Endothelial cell (in vitro differentiated cells): Measurements from ENCODE around the gene RBMS3. TPM values are rescaled to one million over a fixed set of nuclear protein-coding genes. Genes with fewer than 3 reads are reported as not detected.

Source experiments
- DNase-seq: peaks from one replicate; pipeline ENCODE4 v3.0.0; 2021; ENCODE audit warnings: low spot score
- H3K27ac Mint-ChIP-seq: one replicate; pipeline ENCODE4 v1.8.0; 2021; ENCODE audit warnings: mixed read lengths, inconsistent platforms; ENCODE audit not compliant: unreplicated experiment
- H3K27me3 Mint-ChIP-seq: one replicate; pipeline ENCODE4 v1.8.0; 2021; ENCODE audit warnings: mild to moderate bottlenecking, moderate library complexity, mixed read lengths, inconsistent platforms; ENCODE audit not compliant: unreplicated experiment
- H3K36me3 Mint-ChIP-seq: one replicate; pipeline ENCODE4 v1.8.0; 2021; ENCODE audit warnings: mild to moderate bottlenecking, low read depth, mixed read lengths, inconsistent platforms; ENCODE audit not compliant: unreplicated experiment
- H3K4me1 Mint-ChIP-seq: one replicate; pipeline ENCODE4 v1.8.0; 2021; ENCODE audit warnings: mild to moderate bottlenecking, mixed read lengths, inconsistent platforms; ENCODE audit not compliant: unreplicated experiment
- H3K4me3 Mint-ChIP-seq: one replicate; pipeline ENCODE4 v1.8.0; 2021; ENCODE audit warnings: mild to moderate bottlenecking, mixed read lengths, inconsistent platforms; ENCODE audit not compliant: unreplicated experiment
- H3K9me3 Mint-ChIP-seq: one replicate; pipeline ENCODE4 v1.8.0; 2021; ENCODE audit warnings: mixed read lengths, inconsistent platforms; ENCODE audit not compliant: unreplicated experiment
- CTCF ChIP-seq: fragments of 200-600 bp; sonication (generic); IDR thresholded peaks from one replicate; pipeline ENCODE4 v1.5.0; 2021; ENCODE audit warnings: antibody characterized with exemption; ENCODE audit not compliant: unreplicated experiment
- total RNA-seq: library from RNA; stranded (reverse); fragmentation: NEBNext Ultra II Directional; extraction: Animal tissue kit (Norgen Biotek cat#: 25700); gene quantifications from one replicate; pipeline ENCODE4 v1.2.1, GENCODE V29; 2021; ENCODE audit not compliant: unreplicated experiment

RBMS3 gene
- total RNA-seq, 1 donor from 2014 or later = 30.9 TPM

GRCh38 chr3:29410660-29411405 lies 130.0 kb downstream of the RBMS3 start:
- no peak for TF ChIP-seq CTCF
- DNase-seq = no peak
- Mint-ChIP-seq H3K27ac (no peak overlapping the region), H3K36me3 (no peaks in the 10 kb centered on the region), H3K9me3 (no peaks in the 10 kb centered on the region), H3K27me3 (peaks cover 1% of the 10 kb centered on the region), H3K4me1 (peaks cover 3% of the 10 kb centered on the region), H3K4me3 (no peak overlapping the region)

GRCh38 chr3:29412110-29412509 lies 131.2 kb downstream of the RBMS3 start:
- Mint-ChIP-seq H3K9me3 (no peaks in the 10 kb centered on the region), H3K27ac (no peak overlapping the region), H3K4me3 (no peak overlapping the region), H3K4me1 (peaks cover 3% of the 10 kb centered on the region), H3K27me3 (no peaks in the 10 kb centered on the region), H3K36me3 (no peaks in the 10 kb centered on the region)
- DNase-seq = no peak
- no peak for TF ChIP-seq CTCF

- Mint-ChIP-seq H3K27me3 (no peaks in the 10 kb centered on the region), H3K4me3 (no peak overlapping the region), H3K4me1 (peaks cover 3% of the 10 kb centered on the region), H3K9me3 (no peaks in the 10 kb centered on the region), H3K27ac (no peak overlapping the region), H3K36me3 (no peaks in the 10 kb centered on the region)
- no peak for TF ChIP-seq CTCF
- DNase-seq = no peak
Measured at GRCh38 chr3:29414468-29415224, 133.8 kb downstream of the RBMS3 start.

GRCh38 chr3:29415482-29416223 lies 134.8 kb downstream of the RBMS3 start:
- no peak overlapping the region for H3K27ac Mint-ChIP-seq
- no peak for TF ChIP-seq CTCF
- H3K36me3 Mint-ChIP-seq = no peaks in the 10 kb centered on the region
- no peaks in the 10 kb centered on the region for H3K9me3 Mint-ChIP-seq
- H3K27me3 Mint-ChIP-seq = no peaks in the 10 kb centered on the region
- DNase-seq = no peak
- H3K4me3 Mint-ChIP-seq = no peak overlapping the region
- peaks cover 3% of the 10 kb centered on the region for H3K4me1 Mint-ChIP-seq
